Testis (tissue), 3 donors: ENCODE measurements around the gene C7orf25. TPM values are rescaled to one million over a fixed set of nuclear protein-coding genes. Genes with fewer than 3 reads are reported as not detected.

Experiments
- DNase-seq: peaks from one replicate; pipeline ENCODE4 v3.0.0-alpha.2; 2019
- H3K27ac ChIP-seq, 2 donors: fragments of 200-600 bp; sonication (generic); one replicate each; pipeline ENCODE4 v1.5.1; 2019
- H3K27me3 ChIP-seq: fragments of 200-600 bp; sonication (generic); one replicate; pipeline ENCODE4 v1.5.1; 2019
- H3K36me3 ChIP-seq: fragments of 200-600 bp; sonication (generic); one replicate; pipeline ENCODE4 v1.5.1; 2017; ENCODE audit warnings: low read depth; ENCODE audit errors: missing control alignments
- H3K4me1 ChIP-seq: fragments of 200-600 bp; sonication (generic); one replicate; pipeline ENCODE4 v1.5.1; 2019
- H3K4me3 ChIP-seq, 2 donors: fragments of 200-600 bp; sonication (generic); one replicate each; pipeline ENCODE4 v1.5.1; 2017 to 2019
- H3K9me3 ChIP-seq: fragments of 200-600 bp; sonication (generic); one replicate; pipeline ENCODE4 v1.5.1; 2017
- POLR2A ChIP-seq: fragments of 450-650 bp; IDR thresholded peaks from one replicate; pipeline ENCODE4 v1.6.1; 2017; ENCODE audit warnings: antibody characterized with exemption, mild to moderate bottlenecking, moderate library complexity
- WGBS, 2 donors: methylation state at CpG; one replicate each; pipeline ENCODE4 v1.1.5; 2018; 5-methylcytosine and 5-hydroxymethylcytosine counted together
- intact Hi-C: fragments of 100-400 bp; cut with DNase I; formaldehyde crosslinking; loops from one replicate; pipeline ENCODE4 v1.15.1; 2023; ENCODE audit warnings: low total_unique reads
- polyA plus RNA-seq: library from polyadenylated mRNA; stranded (reverse); fragments of 350-450 nt; fragmentation: Illumina TruSeq; extraction: RNeasy Lipid Tissue Mini Kit (QIAGEN cat#74804); gene quantifications from one replicate; pipeline ENCODE4 v1.2.3, GENCODE V29; 2014; ENCODE audit warnings: low read depth, low replicate concordance; ENCODE audit not compliant: insufficient read depth
- total RNA-seq, 2 donors: library from RNA; depleted of rRNA; stranded (reverse); fragments of >200 nt; gene quantifications; one replicate each; pipeline ENCODE4 v1.2.3, GENCODE V29; 2016
- TF ChIP-seq, protein P1 (sequence below), 3 experiments: fragments of 450-650 bp in 2 of 3; fragments of 200-600 bp in 1 of 3; sonication (generic) in 1 of 3; IDR thresholded peaks; one replicate each; pipeline ENCODE4 v1.5.1; 2016 to 2019; ENCODE audit warnings: antibody characterized with exemption in 3 of 3, mild to moderate bottlenecking in 2 of 3, moderate library complexity in 1 of 3

The C7orf25 gene
- total and polyA plus RNA-seq, 3 donors from 2014 or later = 4.7 to 23.5 (median 21.2) TPM

- DNase-seq = no peak
- intact Hi-C loops = no loop called here
- 86 to 93% methylated on average over 3 of the region's 3 CpGs for WGBS, 2 donors
Observed at GRCh38 chr7:42878303-42878702, 33.6 kb downstream of the C7orf25 start.

GRCh38 chr7:42877862-42878261 lies 34.0 kb downstream of the C7orf25 start:
- Histone ChIP-seq H3K27ac (no peak overlapping the region), H3K9me3 (no peaks in the 10 kb centered on the region), H3K27me3 (no peaks in the 10 kb centered on the region), H3K36me3 (no peaks in the 10 kb centered on the region), H3K4me1 (no peaks in the 10 kb centered on the region), H3K4me3 (no peak overlapping the region)
- no peak for DNase-seq
- 82 to 100% methylated on average over 1 to 2 of the region's 2 CpGs for WGBS, 2 donors
- no peak for TF ChIP-seq POLR2A
- TF ChIP-seq, protein P1, sequence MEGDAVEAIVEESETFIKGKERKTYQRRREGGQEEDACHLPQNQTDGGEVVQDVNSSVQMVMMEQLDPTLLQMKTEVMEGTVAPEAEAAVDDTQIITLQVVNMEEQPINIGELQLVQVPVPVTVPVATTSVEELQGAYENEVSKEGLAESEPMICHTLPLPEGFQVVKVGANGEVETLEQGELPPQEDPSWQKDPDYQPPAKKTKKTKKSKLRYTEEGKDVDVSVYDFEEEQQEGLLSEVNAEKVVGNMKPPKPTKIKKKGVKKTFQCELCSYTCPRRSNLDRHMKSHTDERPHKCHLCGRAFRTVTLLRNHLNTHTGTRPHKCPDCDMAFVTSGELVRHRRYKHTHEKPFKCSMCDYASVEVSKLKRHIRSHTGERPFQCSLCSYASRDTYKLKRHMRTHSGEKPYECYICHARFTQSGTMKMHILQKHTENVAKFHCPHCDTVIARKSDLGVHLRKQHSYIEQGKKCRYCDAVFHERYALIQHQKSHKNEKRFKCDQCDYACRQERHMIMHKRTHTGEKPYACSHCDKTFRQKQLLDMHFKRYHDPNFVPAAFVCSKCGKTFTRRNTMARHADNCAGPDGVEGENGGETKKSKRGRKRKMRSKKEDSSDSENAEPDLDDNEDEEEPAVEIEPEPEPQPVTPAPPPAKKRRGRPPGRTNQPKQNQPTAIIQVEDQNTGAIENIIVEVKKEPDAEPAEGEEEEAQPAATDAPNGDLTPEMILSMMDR (IDR thresholded peaks at IDR 0.05) = no peak
- intact Hi-C loops = no loop called here

More at GRCh38 chr7:42878303-42878702, 33.6 kb downstream of the C7orf25 start:
- no peak overlapping the region for H3K27ac ChIP-seq
- no peaks in the 10 kb centered on the region for H3K27me3 ChIP-seq
- H3K4me3 ChIP-seq = no peak overlapping the region
- no peaks in the 10 kb centered on the region for H3K36me3 ChIP-seq
- TF ChIP-seq, protein P1 (IDR thresholded peaks at IDR 0.05) = no peak
- TF ChIP-seq POLR2A = no peak
- H3K4me1 ChIP-seq = no peaks in the 10 kb centered on the region
- no peaks in the 10 kb centered on the region for H3K9me3 ChIP-seq

GRCh38 chr7:42876182-42877068 lies 35.4 kb downstream of the C7orf25 start:
- intact Hi-C loops = no loop called here
- no peak overlapping the region for H3K4me3 ChIP-seq
- no peak for TF ChIP-seq POLR2A
- TF ChIP-seq, protein P1 (IDR thresholded peaks at IDR 0.05) = peak; percentile 69 to 78 (median 78)
- no peaks in the 10 kb centered on the region for H3K36me3 ChIP-seq
- no peak overlapping the region for H3K27ac ChIP-seq
- H3K4me1 ChIP-seq = no peaks in the 10 kb centered on the region
- no peaks in the 10 kb centered on the region for H3K9me3 ChIP-seq
- H3K27me3 ChIP-seq = no peaks in the 10 kb centered on the region
- 55 to 57% methylated on average over 5 of the region's 5 CpGs for WGBS, 2 donors
- peak; percentile 75 for DNase-seq

- Histone ChIP-seq H3K36me3 (no peaks in the 10 kb centered on the region), H3K27ac (no peak overlapping the region), H3K9me3 (no peaks in the 10 kb centered on the region), H3K4me1 (no peaks in the 10 kb centered on the region), H3K4me3 (no peak overlapping the region), H3K27me3 (no peaks in the 10 kb centered on the region)
- intact Hi-C loops = no loop called here
- no peak for DNase-seq
- TF ChIP-seq, protein P1 (IDR thresholded peaks at IDR 0.05) = no peak
- no peak for TF ChIP-seq POLR2A
- WGBS, 2 donors = 87 to 90% methylated on average over 7 of the region's 7 CpGs
Observed at GRCh38 chr7:42869131-42870020, 42.5 kb downstream of the C7orf25 start.
